Liver (tissue), 9 donors: ENCODE measurements around the gene NBAS. TPM values are rescaled to one million over a fixed set of nuclear protein-coding genes. Genes with fewer than 3 reads are reported as not detected.

Source experiments
- DNase-seq: peaks from one replicate; pipeline ENCODE4 v3.0.0-alpha.2; 2017; ENCODE audit warnings: low spot score
- H3K27ac ChIP-seq, 2 donors: one replicate each; pipeline ENCODE4 v1.7.0; 2013; ENCODE audit warnings: inconsistent platforms in 2 of 2, low read length in 2 of 2, control low read depth in 1 of 2, low read depth in 1 of 2, mild to moderate bottlenecking in 1 of 2
- H3K27me3 ChIP-seq, 4 donors: one replicate each; pipeline versions ENCODE4 v1.6.1 to v1.7.0; 2013; ENCODE audit warnings: low read length in 3 of 4, inconsistent platforms in 1 of 4, mild to moderate bottlenecking in 1 of 4, moderate library complexity in 1 of 4; ENCODE audit not compliant: control insufficient read depth in 4 of 4, insufficient read depth in 4 of 4
- H3K36me3 ChIP-seq, 4 donors: one replicate each; pipeline versions ENCODE4 v1.6.1 to v1.7.0; 2013; ENCODE audit warnings: low read length in 3 of 4, mild to moderate bottlenecking in 3 of 4, low read depth in 1 of 4, moderate library complexity in 1 of 4; ENCODE audit not compliant: control insufficient read depth in 4 of 4, insufficient read depth in 3 of 4
- H3K4me1 ChIP-seq, 4 donors: one replicate each; pipeline versions ENCODE4 v1.6.1 to v1.7.0; 2013; ENCODE audit warnings: low read length in 3 of 4, mild to moderate bottlenecking in 3 of 4, moderate library complexity in 1 of 4; ENCODE audit not compliant: control insufficient read depth in 4 of 4, insufficient read depth in 4 of 4
- H3K4me3 ChIP-seq, 3 donors: one replicate each; pipeline versions ENCODE4 v1.6.1 to v1.7.0; 2013; ENCODE audit warnings: low read length in 3 of 3, control low read depth in 1 of 3, low read depth in 1 of 3, mild to moderate bottlenecking in 1 of 3
- H3K9ac ChIP-seq, 2 donors: one replicate each; pipeline ENCODE4 v1.7.0; 2013; ENCODE audit warnings: low read length in 2 of 2, mild to moderate bottlenecking in 2 of 2, moderate library complexity in 2 of 2, control low read depth in 1 of 2, low read depth in 1 of 2
- H3K9me3 ChIP-seq, 4 donors: one replicate each; pipeline versions ENCODE4 v1.6.1 to v1.7.0; 2013; ENCODE audit warnings: low read length in 3 of 4; ENCODE audit not compliant: control insufficient read depth in 4 of 4
- ATF3 ChIP-seq: IDR thresholded peaks from 2 replicates; pipeline ENCODE4 v1.6.1; 2016; ENCODE audit warnings: antibody characterized with exemption
- CTCF ChIP-seq: fragments of 150-350 bp; IDR thresholded peaks from 2 replicates; pipeline ENCODE4 v1.5.1; 2017; ENCODE audit warnings: improper control_type of control experiment, low read depth, low read length; ENCODE audit not compliant: missing input control
- FOXA1 ChIP-seq: IDR thresholded peaks from 2 replicates; pipeline ENCODE4 v1.6.1; 2016; ENCODE audit warnings: antibody characterized with exemption
- FOXA2 ChIP-seq: IDR thresholded peaks from 2 replicates; pipeline ENCODE4 v1.6.1; 2016; ENCODE audit warnings: antibody characterized with exemption
- GABPA ChIP-seq, 2 donors: IDR thresholded peaks in 1 of 2; conservative IDR thresholded peaks in 1 of 2; 2 replicates each; pipeline ENCODE4 v1.6.1; 2016; ENCODE audit warnings: antibody characterized with exemption in 2 of 2, mild to moderate bottlenecking in 1 of 2, moderate library complexity in 1 of 2
- HNF4G ChIP-seq: IDR thresholded peaks from 2 replicates; pipeline ENCODE4 v1.6.1; 2016; ENCODE audit warnings: antibody characterized with exemption
- JUND ChIP-seq, 2 donors: IDR thresholded peaks; 2 replicates each; pipeline ENCODE4 v1.6.1; 2016; ENCODE audit warnings: antibody characterized with exemption in 2 of 2
- MAX ChIP-seq: IDR thresholded peaks from 2 replicates; pipeline ENCODE4 v1.6.1; 2016; ENCODE audit warnings: antibody characterized with exemption
- NR2F2 ChIP-seq: IDR thresholded peaks from 2 replicates; pipeline ENCODE4 v1.6.1; 2016; ENCODE audit warnings: antibody characterized with exemption
- RAD21 ChIP-seq, 2 donors: IDR thresholded peaks; 2 replicates each; pipeline ENCODE4 v1.6.1; 2016; ENCODE audit warnings: antibody characterized with exemption in 2 of 2, mild to moderate bottlenecking in 2 of 2
- REST ChIP-seq: IDR thresholded peaks from 2 replicates; pipeline ENCODE4 v1.6.1; 2016; ENCODE audit warnings: antibody characterized with exemption, mild to moderate bottlenecking
- RXRA ChIP-seq, 2 donors: IDR thresholded peaks; 2 replicates each; pipeline ENCODE4 v1.6.1; 2017 to 2018; ENCODE audit warnings: antibody characterized with exemption in 2 of 2, mild to moderate bottlenecking in 1 of 2
- SP1 ChIP-seq: IDR thresholded peaks from 2 replicates; pipeline ENCODE4 v1.6.1; 2018; ENCODE audit warnings: antibody characterized with exemption, mild to moderate bottlenecking
- TAF1 ChIP-seq: conservative IDR thresholded peaks from 2 replicates; pipeline ENCODE4 v1.6.1; 2016; ENCODE audit warnings: antibody characterized with exemption, mild to moderate bottlenecking
- YY1 ChIP-seq: IDR thresholded peaks from 2 replicates; pipeline ENCODE4 v1.6.1; 2016; ENCODE audit warnings: antibody characterized with exemption, mild to moderate bottlenecking
- ZBTB33 ChIP-seq: IDR thresholded peaks from 2 replicates; pipeline ENCODE4 v1.6.1; 2016; ENCODE audit warnings: antibody characterized with exemption
- WGBS: extraction: QIAGEN DNeasy Blood & Tissue Kit; methylation state at CpG from one replicate; pipeline ENCODE4 v1.1.7; 2013; 5-methylcytosine and 5-hydroxymethylcytosine counted together
- polyA plus RNA-seq, 2 donors: library from polyadenylated mRNA; stranded (reverse) in 1 of 2; unstranded in 1 of 2; fragments of 200-250 nt in 1 of 2; fragments of >200 nt in 1 of 2; fragmentation: Nextera tagmentation in 1 of 2; extraction: Ambion mirVana in 1 of 2; gene quantifications; one replicate each; pipeline versions ENCODE4 v1.2.1 to v1.2.3, GENCODE V29; 2013 to 2015
- total RNA-seq, 2 donors: library from RNA; depleted of rRNA; stranded (reverse); fragments of >200 nt; gene quantifications; one replicate each; pipeline ENCODE4 v1.2.3, GENCODE V29; 2014
- donor health status: healthy.
- donor health status: healthy.
- donor health status: healthy.
- donor health status: healthy.
- donor health status: healthy.

The NBAS gene
- total and polyA plus RNA-seq, 4 donors: 10.5 to 40.0 (median 18.9) TPM

- Histone ChIP-seq H3K9me3 (no peaks in the 10 kb centered on the region), H3K4me1 (no peaks in the 10 kb centered on the region), H3K4me3 (no peak overlapping the region), H3K27me3 (no peaks in the 10 kb centered on the region), H3K9ac (no peak overlapping the region), H3K36me3 (peaks cover 1 to 10% (median 3%) of the 10 kb centered on the region in 4 donors), H3K27ac (no peak overlapping the region)
- DNase-seq: no peak
- WGBS: 85% methylated on average over 3 of the region's 3 CpGs
- TF ChIP-seq ATF3: no peak
These were observed 338.3 kb downstream of the NBAS start for GRCh38 chr2:15222856-15223255.

- H3K27me3 ChIP-seq: no peaks in the 10 kb centered on the region
- H3K4me3 ChIP-seq: no peak overlapping the region
- H3K9ac ChIP-seq: no peak overlapping the region
- DNase-seq: no peak
- H3K36me3 ChIP-seq: peaks cover 2 to 11% (median 6%) of the 10 kb centered on the region in 4 donors
- no peaks in the 10 kb centered on the region for H3K4me1 ChIP-seq
- H3K27ac ChIP-seq: no peak overlapping the region
- no peaks in the 10 kb centered on the region for H3K9me3 ChIP-seq
- TF ChIP-seq NR2F2 (no peak), GABPA (IDR thresholded peaks at IDR 0.05 in 1 of 2, conservative IDR thresholded peaks at IDR 0.05 in 1 of 2) (no peak), RXRA (IDR thresholded peaks at IDR 0.05) (no peak)
These were observed 340.5 kb downstream of the NBAS start for GRCh38 chr2:15220603-15221002.

- no peak for DNase-seq
- H3K27me3 ChIP-seq: no peaks in the 10 kb centered on the region
- no peak overlapping the region for H3K9ac ChIP-seq
- peaks cover under 1 to 13% (median 5%) of the 10 kb centered on the region in 4 donors for H3K36me3 ChIP-seq
- no peak overlapping the region for H3K27ac ChIP-seq
- no peaks in the 10 kb centered on the region for H3K9me3 ChIP-seq
- H3K4me1 ChIP-seq: no peaks in the 10 kb centered on the region
- no peak overlapping the region for H3K4me3 ChIP-seq
- 98% methylated on average over 17 of the region's 17 CpGs for WGBS
- no peak for TF ChIP-seq REST
- TF ChIP-seq ZBTB33: no peak
- no peak for TF ChIP-seq RAD21 (IDR thresholded peaks at IDR 0.05)
- TF ChIP-seq GABPA (IDR thresholded peaks at IDR 0.05 in 1 of 2, conservative IDR thresholded peaks at IDR 0.05 in 1 of 2): no peak
- TF ChIP-seq HNF4G: no peak
- TF ChIP-seq FOXA2: no peak
- TF ChIP-seq RXRA (IDR thresholded peaks at IDR 0.05): no peak
- TF ChIP-seq ATF3: no peak
- TF ChIP-seq TAF1: no peak
- TF ChIP-seq FOXA1: no peak
- no peak for TF ChIP-seq NR2F2
- no peak for TF ChIP-seq MAX
- no peak for TF ChIP-seq JUND (IDR thresholded peaks at IDR 0.05)
- no peak for TF ChIP-seq YY1
- TF ChIP-seq SP1: no peak
- TF ChIP-seq CTCF: no peak
These were observed 342.6 kb downstream of the NBAS start for GRCh38 chr2:15218423-15219086.
